Smooth muscle cell (in vitro differentiated cells): ENCODE data around the gene MAT2A. TPM values are rescaled to one million over a fixed set of nuclear protein-coding genes. Genes with fewer than 3 reads are reported as not detected.
A peak's percentile ranks its signal among the peaks of the same experiment; 100 is the strongest.

ENCODE experiments used
- DNase-seq: peaks from one replicate; lab custom pipeline; 2025; ENCODE audit not compliant: unreplicated experiment; lab: John Stamatoyannopoulos, UW
- H2AFZ ChIP-seq: fragments of 200-600 bp; sonication (generic); 2 replicates; pipeline ENCODE4 v1.6.0; 2016; ENCODE audit warnings: antibody characterized with exemption, low read depth, mild to moderate bottlenecking
- H3F3A ChIP-seq: fragments of 200-600 bp; sonication (generic); 2 replicates; pipeline ENCODE4 v1.6.0; 2017; ENCODE audit warnings: antibody characterized with exemption, low read depth
- H3K27ac ChIP-seq: fragments of 200-600 bp; sonication (generic); 2 replicates; pipeline ENCODE4 v1.5.1; 2016; ENCODE audit warnings: low read depth, mild to moderate bottlenecking
- H3K27me3 ChIP-seq: fragments of 200-600 bp; sonication (generic); 2 replicates; pipeline ENCODE4 v1.6.1; 2016; ENCODE audit warnings: low read depth, mild to moderate bottlenecking
- H3K36me3 ChIP-seq: fragments of 200-600 bp; sonication (generic); 2 replicates; pipeline ENCODE4 v1.5.1; 2016; ENCODE audit warnings: low read depth
- H3K4me1 ChIP-seq: fragments of 200-600 bp; sonication (generic); 2 replicates; pipeline ENCODE4 v1.5.1; 2016; ENCODE audit warnings: low read depth
- H3K4me2 ChIP-seq: fragments of 200-600 bp; sonication (generic); 2 replicates; pipeline ENCODE4 v1.6.0; 2016; ENCODE audit warnings: mild to moderate bottlenecking
- H3K4me3 ChIP-seq: fragments of 200-600 bp; sonication (generic); 2 replicates; pipeline ENCODE4 v1.5.1; 2016; ENCODE audit warnings: mild to moderate bottlenecking
- H3K79me2 ChIP-seq: fragments of 200-600 bp; sonication (generic); 2 replicates; pipeline ENCODE4 v1.6.0; 2016; ENCODE audit warnings: low read depth, mild to moderate bottlenecking
- H3K9ac ChIP-seq: fragments of 200-600 bp; sonication (generic); 2 replicates; pipeline ENCODE4 v1.6.0; 2016; ENCODE audit warnings: low read depth
- H3K9me3 ChIP-seq: fragments of 200-600 bp; sonication (generic); replicated peaks from 2 replicates; pipeline ENCODE4 v1.5.1; 2016; ENCODE audit warnings: low read depth
- H4K20me1 ChIP-seq: fragments of 200-600 bp; sonication (generic); 2 replicates; pipeline ENCODE4 v1.6.0; 2016; ENCODE audit warnings: low read depth
- WGBS: methylation state at CpG from one replicate; pipeline ENCODE4 v1.1.7; 2016; ENCODE audit warnings: low lambda C conversion rate; 5-methylcytosine and 5-hydroxymethylcytosine counted together
- polyA plus RNA-seq: library from polyadenylated mRNA; unstranded; fragments of >200 nt; fragmentation: Nextera tagmentation; extraction: Ambion mirVana; gene quantifications from 2 replicates; pipeline ENCODE4 v1.2.1, GENCODE V29; 2016
- total RNA-seq: library from RNA; depleted of rRNA; stranded (reverse); fragments of >200 nt; gene quantifications from 2 replicates; pipeline ENCODE4 v1.2.3, GENCODE V29; 2014
- TF ChIP-seq, protein P1 (sequence below): fragments of 200-600 bp; sonication (generic); IDR thresholded peaks from 2 replicates; pipeline ENCODE4 v1.5.1; 2017; ENCODE audit warnings: borderline replicate concordance, mild to moderate bottlenecking, antibody characterized with exemption; ENCODE audit not compliant: insufficient read depth, poor library complexity, severe bottlenecking

The MAT2A gene
- total and polyA plus RNA-seq, 2 experiments from 2014 or later: 93.8 to 108 TPM

DNA sequence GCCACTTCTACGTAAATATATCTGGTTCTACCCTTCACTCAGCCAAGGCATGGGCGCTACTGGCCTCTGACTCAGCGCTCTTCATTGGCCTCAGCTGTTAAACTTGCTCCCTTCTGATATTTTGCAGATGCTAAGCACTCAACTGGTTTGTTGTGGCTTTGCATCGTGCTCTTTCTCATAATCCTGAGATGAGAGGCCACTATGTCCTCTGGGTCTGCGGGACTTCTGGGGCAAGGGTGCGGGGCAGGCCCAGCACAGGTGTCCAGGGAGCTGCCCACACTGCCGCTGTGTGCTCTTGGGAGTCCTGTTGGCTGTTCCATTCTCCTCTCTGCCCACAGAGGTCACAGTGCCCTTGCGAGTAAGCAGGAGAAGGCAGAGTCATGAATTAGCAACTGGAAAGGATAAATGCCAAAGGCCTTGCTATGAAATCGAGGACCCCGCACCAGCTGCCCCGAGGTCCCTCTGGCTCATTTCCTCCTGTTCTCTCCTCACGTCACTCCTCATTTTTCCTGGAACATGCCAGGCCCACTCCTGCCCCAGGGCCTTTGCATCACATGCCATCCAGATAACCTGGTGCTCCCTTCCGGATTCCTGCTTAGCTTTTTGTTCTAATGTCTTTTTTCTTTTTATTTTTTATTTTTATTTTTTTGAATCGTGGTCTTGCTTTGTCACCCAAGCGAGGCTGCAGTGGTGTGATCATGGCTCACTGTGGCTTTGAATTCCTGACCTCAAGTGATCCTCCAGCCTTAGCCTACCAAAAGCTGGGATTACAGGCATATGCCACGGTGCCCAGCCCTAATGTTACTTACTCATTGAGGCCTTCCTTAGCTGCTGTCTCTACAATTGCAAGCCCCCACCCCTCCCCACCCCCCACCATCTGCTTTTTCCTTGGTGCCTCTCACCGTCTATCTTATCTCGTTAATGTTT, 34.9 kb upstream of the MAT2A start:
- Histone ChIP-seq H3K4me1 (peaks cover 7% of the 10 kb centered on the region), H3K4me2 (no peak overlapping the region), H3K9ac (no peak overlapping the region)

DNA sequence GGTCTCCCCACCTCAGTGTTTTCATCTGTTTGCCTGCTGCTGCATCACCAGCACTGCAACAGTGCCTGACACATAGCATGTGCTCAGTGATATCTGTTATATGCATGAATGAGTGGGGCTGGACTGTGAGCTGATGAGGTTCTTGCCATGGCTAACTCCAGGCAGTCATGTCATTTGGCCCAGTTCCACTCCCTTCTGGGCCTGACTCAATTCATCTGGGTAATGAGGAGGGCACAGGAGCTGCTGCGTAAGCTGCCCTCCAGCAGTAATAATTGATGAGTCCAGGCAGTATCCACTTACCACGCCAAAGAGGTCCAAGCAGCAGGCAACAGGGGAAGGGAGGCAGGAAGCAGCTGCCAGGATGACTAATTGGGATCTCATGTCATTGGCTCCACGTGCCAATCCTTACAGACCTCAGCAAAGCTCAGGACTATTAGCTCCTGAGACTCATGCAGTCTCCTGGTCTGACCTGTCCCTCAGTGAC, 34.1 kb upstream of the MAT2A start:
- no peaks in the 10 kb centered on the region for H3K79me2 ChIP-seq
- H3K9ac ChIP-seq: no peak overlapping the region
- no peak for DNase-seq

More for the DNA sequence above, 34.9 kb upstream of the MAT2A start:
- no peaks in the 10 kb centered on the region for H3K27me3 ChIP-seq
- peaks cover 25% of the 10 kb centered on the region for H3F3A ChIP-seq
- WGBS: 46% methylated on average over 18 of the region's 18 CpGs
- H3K9me3 ChIP-seq: no peaks in the 10 kb centered on the region
- no peaks in the 10 kb centered on the region for H4K20me1 ChIP-seq
- no peak overlapping the region for H3K4me3 ChIP-seq
- H2AFZ ChIP-seq: no peak overlapping the region
- peak overlapping the region; percentile 45 for H3K27ac ChIP-seq
- H3K36me3 ChIP-seq: no peaks in the 10 kb centered on the region
- DNase-seq: no peak
- TF ChIP-seq, protein P1, sequence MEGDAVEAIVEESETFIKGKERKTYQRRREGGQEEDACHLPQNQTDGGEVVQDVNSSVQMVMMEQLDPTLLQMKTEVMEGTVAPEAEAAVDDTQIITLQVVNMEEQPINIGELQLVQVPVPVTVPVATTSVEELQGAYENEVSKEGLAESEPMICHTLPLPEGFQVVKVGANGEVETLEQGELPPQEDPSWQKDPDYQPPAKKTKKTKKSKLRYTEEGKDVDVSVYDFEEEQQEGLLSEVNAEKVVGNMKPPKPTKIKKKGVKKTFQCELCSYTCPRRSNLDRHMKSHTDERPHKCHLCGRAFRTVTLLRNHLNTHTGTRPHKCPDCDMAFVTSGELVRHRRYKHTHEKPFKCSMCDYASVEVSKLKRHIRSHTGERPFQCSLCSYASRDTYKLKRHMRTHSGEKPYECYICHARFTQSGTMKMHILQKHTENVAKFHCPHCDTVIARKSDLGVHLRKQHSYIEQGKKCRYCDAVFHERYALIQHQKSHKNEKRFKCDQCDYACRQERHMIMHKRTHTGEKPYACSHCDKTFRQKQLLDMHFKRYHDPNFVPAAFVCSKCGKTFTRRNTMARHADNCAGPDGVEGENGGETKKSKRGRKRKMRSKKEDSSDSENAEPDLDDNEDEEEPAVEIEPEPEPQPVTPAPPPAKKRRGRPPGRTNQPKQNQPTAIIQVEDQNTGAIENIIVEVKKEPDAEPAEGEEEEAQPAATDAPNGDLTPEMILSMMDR: no peak
- H3K79me2 ChIP-seq: no peaks in the 10 kb centered on the region

DNA sequence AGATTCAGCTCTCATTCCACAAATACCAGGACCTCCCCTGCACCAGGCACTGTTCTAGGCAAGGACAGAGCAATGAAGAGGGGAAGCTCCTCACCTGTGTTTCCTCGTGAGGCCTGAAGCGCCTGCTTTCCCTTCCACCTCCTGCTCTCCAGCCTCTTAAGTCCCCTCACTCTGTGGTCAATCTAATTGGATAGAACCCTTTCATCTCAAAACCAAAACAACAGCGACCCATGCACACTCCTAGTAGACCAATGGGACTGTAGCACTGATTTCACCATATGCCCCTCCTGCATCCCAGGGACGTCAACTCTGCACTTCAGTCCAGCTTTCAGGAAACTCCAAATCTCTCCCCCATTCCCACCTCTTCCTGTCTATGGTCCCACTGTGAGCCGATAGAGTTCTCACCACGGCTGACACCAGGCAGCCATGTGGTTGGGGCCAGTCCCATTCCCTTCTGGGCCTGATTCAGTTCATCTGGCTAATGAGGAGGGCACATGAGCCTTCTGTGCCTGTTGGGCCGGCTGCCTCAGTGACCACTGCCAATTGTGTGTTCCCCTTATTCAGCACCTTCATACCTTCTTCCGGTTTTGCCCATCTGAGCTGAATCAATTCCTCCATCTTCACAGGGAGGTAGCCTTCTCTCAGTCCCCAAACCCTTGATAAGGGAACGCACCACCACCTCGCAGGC, 33.3 kb upstream of the MAT2A start:
- H3K27ac ChIP-seq: peak overlapping the region; percentile 45
- no peak overlapping the region for H3K9ac ChIP-seq
- H3K4me3 ChIP-seq: no peak overlapping the region
- H3K4me2 ChIP-seq: peak overlapping the region; percentile 68
- H3K79me2 ChIP-seq: no peaks in the 10 kb centered on the region
- H3K4me1 ChIP-seq: peaks cover 7% of the 10 kb centered on the region
- H3K9me3 ChIP-seq: no peaks in the 10 kb centered on the region
- H3K27me3 ChIP-seq: no peaks in the 10 kb centered on the region
- TF ChIP-seq, protein P1: no peak
- no peaks in the 10 kb centered on the region for H4K20me1 ChIP-seq
- no peak overlapping the region for H2AFZ ChIP-seq
- WGBS: 85% methylated on average over 10 of the region's 10 CpGs
- DNase-seq: no peak
- no peaks in the 10 kb centered on the region for H3K36me3 ChIP-seq
- peaks cover 19% of the 10 kb centered on the region for H3F3A ChIP-seq

More for the DNA sequence above, 34.1 kb upstream of the MAT2A start:
- H2AFZ ChIP-seq: no peak overlapping the region
- 25% methylated on average over 3 of the region's 3 CpGs for WGBS
- H3K4me1 ChIP-seq: peaks cover 7% of the 10 kb centered on the region
- H3K4me2 ChIP-seq: peak overlapping the region; percentile 29
- no peaks in the 10 kb centered on the region for H3K9me3 ChIP-seq
- no peaks in the 10 kb centered on the region for H3K27me3 ChIP-seq
- no peaks in the 10 kb centered on the region for H4K20me1 ChIP-seq
- no peaks in the 10 kb centered on the region for H3K36me3 ChIP-seq
- TF ChIP-seq, protein P1: no peak
- H3F3A ChIP-seq: peaks cover 21% of the 10 kb centered on the region
- no peak overlapping the region for H3K4me3 ChIP-seq
- peak overlapping the region; percentile 45 for H3K27ac ChIP-seq
